ENCODE measurements around the gene RPL9. TPM values are rescaled to one million over a fixed set of nuclear protein-coding genes. Genes with fewer than 3 reads are reported as not detected.

The RPL9 gene
- total RNA-seq, 2 donors from 2014 or later, result 1,341 to 1,760 TPM

GRCh38 chr4:39410415-39410814 is 48.3 kb downstream of the RPL9 start:
- 84 to 88% methylated on average over 1 to 4 of the region's 5 CpGs for WGBS, 2 experiments (ENCODE audit: insufficient coverage in 1 of 2, insufficient read length in 1 of 2)
- no peaks in the 10 kb centered on the region for H3K4me1 ChIP-seq (ENCODE audit: control insufficient read depth, insufficient read depth, low read length)
- no peak overlapping the region for H3K4me3 ChIP-seq (ENCODE audit: low read length)
- H3K9me3 ChIP-seq (ENCODE audit: control insufficient read depth, low read length), result no peaks in the 10 kb centered on the region
- no peak for DNase-seq
- Mint-ChIP-seq H3K27me3 (ENCODE audit: insufficient read depth) (no peaks in the 10 kb centered on the region), H3K4me1 (peaks cover 6% of the 10 kb centered on the region), H3K36me3 (ENCODE audit: low read depth) (no peaks in the 10 kb centered on the region), H3K27ac (no peak overlapping the region), H3K4me3 (no peak overlapping the region), H3K9me3 (no peaks in the 10 kb centered on the region)
- no peak overlapping the region for H3K27ac ChIP-seq (ENCODE audit: low read depth, low read length)
- peak; percentile 40 for TF ChIP-seq CTCF (conservative IDR thresholded peaks at IDR 0.05)
- no peaks in the 10 kb centered on the region for H3K27me3 ChIP-seq (ENCODE audit: control insufficient read depth, insufficient read depth, low read length, poor library complexity, severe bottlenecking)
- no peak overlapping the region for H3K9ac ChIP-seq (ENCODE audit: extremely low read depth, low read length, poor library complexity, severe bottlenecking)
- no peaks in the 10 kb centered on the region for H3K36me3 ChIP-seq (ENCODE audit: control insufficient read depth, insufficient read depth, low read length)

GRCh38 chr4:39407584-39407885 is 51.2 kb downstream of the RPL9 start:
- Histone ChIP-seq H3K9me3 (ENCODE audit: control insufficient read depth, low read length) (no peaks in the 10 kb centered on the region), H3K4me1 (ENCODE audit: control insufficient read depth, insufficient read depth, low read length) (no peaks in the 10 kb centered on the region), H3K36me3 (ENCODE audit: control insufficient read depth, insufficient read depth, low read length) (no peaks in the 10 kb centered on the region), H3K4me3 (ENCODE audit: low read length) (no peak overlapping the region), H3K27ac (ENCODE audit: low read depth, low read length) (no peak overlapping the region), H3K9ac (ENCODE audit: extremely low read depth, low read length, poor library complexity, severe bottlenecking) (no peak overlapping the region), H3K27me3 (ENCODE audit: control insufficient read depth, insufficient read depth, low read length, poor library complexity, severe bottlenecking) (no peaks in the 10 kb centered on the region)
- Mint-ChIP-seq H3K4me3 (no peak overlapping the region), H3K36me3 (ENCODE audit: low read depth) (no peaks in the 10 kb centered on the region), H3K9me3 (no peaks in the 10 kb centered on the region), H3K27ac (no peak overlapping the region), H3K27me3 (ENCODE audit: insufficient read depth) (no peaks in the 10 kb centered on the region), H3K4me1 (peaks cover 6% of the 10 kb centered on the region)
- no peak for DNase-seq
- no peak for TF ChIP-seq CTCF (conservative IDR thresholded peaks at IDR 0.05)
- 85% methylated on average over 1 of the region's 1 CpG; no CpG with 5 or more reads in 1 of the 2 experiments for WGBS, 2 experiments (ENCODE audit: insufficient coverage in 1 of 2, insufficient read length in 1 of 2)

GRCh38 chr4:39406763-39407583 is 51.7 kb downstream of the RPL9 start, which contains the start of gene KLB:
TSS of gene KLB (plus strand) at chr4:39406930. CDS start at chr4:39406950, 20 bp downstream.
- H3K9ac ChIP-seq (ENCODE audit: extremely low read depth, low read length, poor library complexity, severe bottlenecking), result no peak within 1 kb of the TSS
- no peaks in the 10 kb centered on the region for H3K36me3 ChIP-seq (ENCODE audit: control insufficient read depth, insufficient read depth, low read length)
- Mint-ChIP-seq H3K4me3 (no peak within 1 kb of the TSS), H3K4me1 (peaks cover 6% of the 10 kb centered on the region), H3K36me3 (ENCODE audit: low read depth) (no peaks in the 10 kb centered on the region), H3K27me3 (ENCODE audit: insufficient read depth) (no peaks in the 10 kb centered on the region), H3K9me3 (no peaks in the 10 kb centered on the region), H3K27ac (no peak within 1 kb of the TSS)
- H3K4me1 ChIP-seq (ENCODE audit: control insufficient read depth, insufficient read depth, low read length), result no peaks in the 10 kb centered on the region
- H3K27ac ChIP-seq (ENCODE audit: low read depth, low read length), result no peak within 1 kb of the TSS
- H3K4me3 ChIP-seq (ENCODE audit: low read length), result no peak within 1 kb of the TSS
- H3K9me3 ChIP-seq (ENCODE audit: control insufficient read depth, low read length), result no peaks in the 10 kb centered on the region
- TF ChIP-seq CTCF (conservative IDR thresholded peaks at IDR 0.05), result no peak
- 82 to 87% methylated on average over 10 to 12 of the region's 12 CpGs for WGBS, 2 experiments (ENCODE audit: insufficient coverage in 1 of 2, insufficient read length in 1 of 2)
- no peaks in the 10 kb centered on the region for H3K27me3 ChIP-seq (ENCODE audit: control insufficient read depth, insufficient read depth, low read length, poor library complexity, severe bottlenecking)
- no peak for DNase-seq

Small RNA genes within 50 kb of the gene (microRNA-seq; reads per million reads assigned to microRNA genes)
- not detected for gene MIR5591 (ENCODE audit: borderline microRNAs expressed)

Other genes with a start within 250 kb of the RPL9 start
- 10 to 100 TPM; 56.4 to 57.0 TPM for gene RFC1, start 92.6 kb downstream of the RPL9 start, total RNA-seq
- under 1 TPM in 1 of 2 donors, not detected in 1; 0.09 TPM for gene KLB, start 52.0 kb downstream of the RPL9 start, total RNA-seq
- gene LIAS, start 134 bp upstream of the RPL9 start, total RNA-seq, result 10 to 100 TPM; 17.6 to 17.9 TPM
- gene UGDH, start 68.5 kb upstream of the RPL9 start, total RNA-seq, result 100 to 1,000 TPM; 137 to 141 TPM
- 10 to 100 TPM; 24.3 to 24.6 TPM for gene SMIM14, start 179.9 kb upstream of the RPL9 start, total RNA-seq
- 100 to 1,000 TPM; 139 to 143 TPM for gene UBE2K, start 239.2 kb upstream of the RPL9 start, total RNA-seq

All from endodermal cell (in vitro differentiated cells).